K562 (cell line): ENCODE results near the gene ASPRV1. TPM values are rescaled to one million over a fixed set of nuclear protein-coding genes. Genes with fewer than 3 reads are reported as not detected.

Source experiments
- BRD9 ChIP-seq: fragments of 450-650 bp; IDR thresholded peaks from 2 replicates; pipeline ENCODE4 v1.6.1; 2018; ENCODE audit warnings: low read depth; ENCODE audit not compliant: partially characterized antibody
- CSDE1 ChIP-seq, 2 experiments: fragments of 450-650 bp; IDR thresholded peaks; 2 replicates each; pipeline ENCODE4 v1.6.1; 2016; ENCODE audit warnings: mild to moderate bottlenecking in 1 of 2
- DDX20 ChIP-seq: fragments of 450-650 bp; IDR thresholded peaks from 2 replicates; pipeline ENCODE4 v1.6.1; 2016; ENCODE audit warnings: missing genetic modification characterization, low read depth, mild to moderate bottlenecking, missing compliant biosample characterization, moderate library complexity
- FUS ChIP-seq: fragments of 200-400 bp; formaldehyde crosslinking; optimal IDR thresholded peaks from 2 replicates; pipeline ENCODE3; 2017; ENCODE audit warnings: low read depth, low read length
- KAT2B ChIP-seq: IDR thresholded peaks from one replicate; pipeline ENCODE4 v1.6.1; 2012; ENCODE audit warnings: low read depth, mild to moderate bottlenecking, control low read depth, inconsistent platforms, low read length, moderate library complexity
- polyA plus RNA-seq, 8 experiments: library from polyadenylated mRNA; depleted of rRNA in 4 of 8; stranded (reverse) in 5 of 8; unstranded in 3 of 8; fragments of >200 nt; fragmentation: Nextera tagmentation in 2 of 8; fragmentation: Illumina TruSeq in 1 of 8; extraction: Ambion mirVana in 2 of 8; extraction: Trizol in 1 of 8; gene quantifications; 2 replicates each; pipeline versions ENCODE4 v1.2.1 to v1.2.3, GENCODE V29; 2011 to 2014; ENCODE audit warnings: inconsistent platforms in 1 of 8, missing spikeins in 1 of 8
- total RNA-seq, 7 experiments: library from RNA; depleted of rRNA in 6 of 7; stranded (reverse); fragments of >200 nt in 6 of 7; fragmentation: Illumina TruSeq in 2 of 7; extraction: Trizol in 2 of 7; gene quantifications; 2 replicates each; pipeline versions ENCODE4 v1.2.1 to v1.2.3, GENCODE V29; 2011 to 2021; ENCODE audit warnings: low replicate concordance in 1 of 7
- TF ChIP-seq, protein P1 (sequence below): fragments of 450-650 bp; formaldehyde crosslinking; IDR thresholded peaks from 2 replicates; pipeline ENCODE4 v1.4.0; 2020; ENCODE audit warnings: mild to moderate bottlenecking, moderate library complexity
- TF ChIP-seq, protein P2 (sequence below): sonication (generic); formaldehyde crosslinking; IDR thresholded peaks from 2 replicates; pipeline ENCODE4 v1.8.1; 2022; ENCODE audit warnings: missing genetic modification reagents
- TF ChIP-seq, protein P3 (sequence below): fragments of 250-450 bp; sonication (Bioruptor Pico); IDR thresholded peaks from 2 replicates; pipeline ENCODE4 v1.4.0; 2020

ASPRV1 gene
- total and polyA plus RNA-seq, 9 of the 15 experiments (the other 6 are each of a cell fraction or from before 2014, with no cell fraction given), result 0.17 to 0.72 (median 0.47) TPM; not detected in 1

GRCh38 chr2:69936906-69937305, 24.5 kb downstream of the ASPRV1 start (continued):
- TF ChIP-seq, protein P1, sequence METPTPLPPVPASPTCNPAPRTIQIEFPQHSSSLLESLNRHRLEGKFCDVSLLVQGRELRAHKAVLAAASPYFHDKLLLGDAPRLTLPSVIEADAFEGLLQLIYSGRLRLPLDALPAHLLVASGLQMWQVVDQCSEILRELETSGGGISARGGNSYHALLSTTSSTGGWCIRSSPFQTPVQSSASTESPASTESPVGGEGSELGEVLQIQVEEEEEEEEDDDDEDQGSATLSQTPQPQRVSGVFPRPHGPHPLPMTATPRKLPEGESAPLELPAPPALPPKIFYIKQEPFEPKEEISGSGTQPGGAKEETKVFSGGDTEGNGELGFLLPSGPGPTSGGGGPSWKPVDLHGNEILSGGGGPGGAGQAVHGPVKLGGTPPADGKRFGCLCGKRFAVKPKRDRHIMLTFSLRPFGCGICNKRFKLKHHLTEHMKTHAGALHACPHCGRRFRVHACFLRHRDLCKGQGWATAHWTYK (CRISPR knock-in tag), result no peak
- TF ChIP-seq DDX20 (no peak), CSDE1 (IDR thresholded peaks at IDR 0.05) (no peak), BRD9 (no peak), FUS (no peak), KAT2B (no peak)
- TF ChIP-seq, protein P2, sequence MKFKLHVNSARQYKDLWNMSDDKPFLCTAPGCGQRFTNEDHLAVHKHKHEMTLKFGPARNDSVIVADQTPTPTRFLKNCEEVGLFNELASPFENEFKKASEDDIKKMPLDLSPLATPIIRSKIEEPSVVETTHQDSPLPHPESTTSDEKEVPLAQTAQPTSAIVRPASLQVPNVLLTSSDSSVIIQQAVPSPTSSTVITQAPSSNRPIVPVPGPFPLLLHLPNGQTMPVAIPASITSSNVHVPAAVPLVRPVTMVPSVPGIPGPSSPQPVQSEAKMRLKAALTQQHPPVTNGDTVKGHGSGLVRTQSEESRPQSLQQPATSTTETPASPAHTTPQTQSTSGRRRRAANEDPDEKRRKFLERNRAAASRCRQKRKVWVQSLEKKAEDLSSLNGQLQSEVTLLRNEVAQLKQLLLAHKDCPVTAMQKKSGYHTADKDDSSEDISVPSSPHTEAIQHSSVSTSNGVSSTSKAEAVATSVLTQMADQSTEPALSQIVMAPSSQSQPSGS (CRISPR knock-in tag), result no peak
- TF ChIP-seq, protein P3, sequence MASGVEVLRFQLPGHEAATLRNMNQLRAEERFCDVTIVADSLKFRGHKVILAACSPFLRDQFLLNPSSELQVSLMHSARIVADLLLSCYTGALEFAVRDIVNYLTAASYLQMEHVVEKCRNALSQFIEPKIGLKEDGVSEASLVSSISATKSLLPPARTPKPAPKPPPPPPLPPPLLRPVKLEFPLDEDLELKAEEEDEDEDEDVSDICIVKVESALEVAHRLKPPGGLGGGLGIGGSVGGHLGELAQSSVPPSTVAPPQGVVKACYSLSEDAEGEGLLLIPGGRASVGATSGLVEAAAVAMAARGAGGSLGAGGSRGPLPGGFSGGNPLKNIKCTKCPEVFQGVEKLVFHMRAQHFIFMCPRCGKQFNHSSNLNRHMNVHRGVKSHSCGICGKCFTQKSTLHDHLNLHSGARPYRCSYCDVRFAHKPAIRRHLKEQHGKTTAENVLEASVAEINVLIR (CRISPR knock-in tag), result no peak
